Measurements from ENCODE around the gene ASCC2. TPM values are rescaled to one million over a fixed set of nuclear protein-coding genes. Genes with fewer than 3 reads are reported as not detected.

Gene ASCC2
- total RNA-seq, 1 experiment from 2014 or later = 43.6 TPM

GRCh38 chr22:29750559-29751538 lies 87.2 kb downstream of the ASCC2 start:
- no peaks in the 10 kb centered on the region for H3K36me3 Mint-ChIP-seq
- no peak overlapping the region for H3K27ac Mint-ChIP-seq
- ChIA-PET POLR2A (no interaction called here), CTCF (no interaction called here)
- H3K4me1 Mint-ChIP-seq = no peaks in the 10 kb centered on the region
- no peaks in the 10 kb centered on the region for H3K27me3 Mint-ChIP-seq (ENCODE audit: low read depth)
- no peak for DNase-seq (ENCODE audit: low spot score)
- no peak for TF ChIP-seq FOXP4 (CRISPR knock-in tag; IDR thresholded peaks at IDR 0.05)
- TF ChIP-seq ZNF416 (CRISPR knock-in tag; IDR thresholded peaks at IDR 0.05) = no peak
- no peaks in the 10 kb centered on the region for H3K9me3 Mint-ChIP-seq
- no peak for ATAC-seq
- H3K4me3 Mint-ChIP-seq = no peak overlapping the region

- H3K27me3 Mint-ChIP-seq (ENCODE audit: low read depth) = no peaks in the 10 kb centered on the region; the same call in 1 of the 2 replicates
- H3K4me3 Mint-ChIP-seq = no peak overlapping the region
- TF ChIP-seq JUN (CRISPR knock-in tag; IDR thresholded peaks at IDR 0.05) (no peak), HMGA2 (CRISPR knock-in tag; IDR thresholded peaks at IDR 0.05) (no peak), USF1 (CRISPR knock-in tag; IDR thresholded peaks at IDR 0.05) (no peak), E2F5 (CRISPR knock-in tag; IDR thresholded peaks at IDR 0.05) (no peak), ATF1 (CRISPR knock-in tag; IDR thresholded peaks at IDR 0.05) (no peak), ETV6 (CRISPR knock-in tag; IDR thresholded peaks at IDR 0.05) (no peak), CDX4 (CRISPR knock-in tag; IDR thresholded peaks at IDR 0.05; ENCODE audit: borderline replicate concordance) (no peak), PREB (CRISPR knock-in tag; IDR thresholded peaks at IDR 0.05; ENCODE audit: borderline replicate concordance) (no peak), ATF3 (CRISPR knock-in tag; conservative IDR thresholded peaks at IDR 0.05) (no peak), NFE2L1 (CRISPR knock-in tag; IDR thresholded peaks at IDR 0.05) (no peak), ZNF219 (CRISPR knock-in tag; IDR thresholded peaks at IDR 0.05; ENCODE audit: borderline replicate concordance) (no peak), ZNF263 (CRISPR knock-in tag; IDR thresholded peaks at IDR 0.05; ENCODE audit: low read depth) (no peak), CBFB (CRISPR knock-in tag; IDR thresholded peaks at IDR 0.05; ENCODE audit: low read depth) (no peak), NFATC4 (CRISPR knock-in tag; IDR thresholded peaks at IDR 0.05) (no peak), ELF4 (CRISPR knock-in tag; IDR thresholded peaks at IDR 0.05; ENCODE audit: low read depth) (no peak), ZNF532 (CRISPR knock-in tag; IDR thresholded peaks at IDR 0.05; ENCODE audit: borderline replicate concordance) (no peak), RORB (CRISPR knock-in tag; IDR thresholded peaks at IDR 0.05) (no peak), SMAD4 (CRISPR knock-in tag; IDR thresholded peaks at IDR 0.05) (no peak)
- ChIA-PET POLR2A (no interaction called here), CTCF (no interaction called here)
- H3K27ac Mint-ChIP-seq = no peak overlapping the region; the same call in 1 of the 2 replicates
- no peaks in the 10 kb centered on the region for H3K4me1 Mint-ChIP-seq
- no peak for ATAC-seq
- DNase-seq (ENCODE audit: low spot score) = no peak
- H3K9me3 Mint-ChIP-seq = no peaks in the 10 kb centered on the region
- peaks cover 2% of the 10 kb centered on the region; the same call in 1 of the 2 replicates for H3K36me3 Mint-ChIP-seq
These were observed 88.0 kb downstream of the ASCC2 start for GRCh38 chr22:29750029-29750428.

Data from WTC11 (cell line).